Measurements from ENCODE around the gene SENP3.
A peak's percentile ranks its signal among the peaks of the same experiment; 100 is the strongest.

SENP3 gene

DNA sequence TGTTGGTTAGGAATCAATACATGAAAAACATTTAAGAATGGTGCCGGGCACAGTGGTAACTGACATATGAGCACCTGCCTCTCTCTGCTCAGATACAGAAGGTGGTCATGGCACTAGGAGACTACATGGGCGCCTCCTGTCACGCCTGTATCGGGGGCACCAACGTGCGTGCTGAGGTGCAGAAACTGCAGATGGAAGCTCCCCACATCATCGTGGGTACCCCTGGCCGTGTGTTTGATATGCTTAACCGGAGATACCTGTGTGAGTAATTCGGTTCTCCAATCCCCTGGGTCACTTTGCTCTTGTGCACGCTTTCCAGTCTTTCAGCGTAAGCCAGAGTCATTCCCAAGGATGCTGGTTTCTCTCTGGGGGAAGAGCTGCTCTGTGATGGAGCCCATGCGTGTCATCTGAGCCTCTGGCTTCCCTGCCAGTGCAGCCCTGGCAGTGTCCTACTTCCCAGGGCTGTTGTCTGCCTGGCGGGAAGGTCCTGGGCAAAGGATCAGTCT lies 14.8 kb downstream of the SENP3 start:
- DNase-seq (ENCODE audit: low read depth, low spot score) = no peak

DNA sequence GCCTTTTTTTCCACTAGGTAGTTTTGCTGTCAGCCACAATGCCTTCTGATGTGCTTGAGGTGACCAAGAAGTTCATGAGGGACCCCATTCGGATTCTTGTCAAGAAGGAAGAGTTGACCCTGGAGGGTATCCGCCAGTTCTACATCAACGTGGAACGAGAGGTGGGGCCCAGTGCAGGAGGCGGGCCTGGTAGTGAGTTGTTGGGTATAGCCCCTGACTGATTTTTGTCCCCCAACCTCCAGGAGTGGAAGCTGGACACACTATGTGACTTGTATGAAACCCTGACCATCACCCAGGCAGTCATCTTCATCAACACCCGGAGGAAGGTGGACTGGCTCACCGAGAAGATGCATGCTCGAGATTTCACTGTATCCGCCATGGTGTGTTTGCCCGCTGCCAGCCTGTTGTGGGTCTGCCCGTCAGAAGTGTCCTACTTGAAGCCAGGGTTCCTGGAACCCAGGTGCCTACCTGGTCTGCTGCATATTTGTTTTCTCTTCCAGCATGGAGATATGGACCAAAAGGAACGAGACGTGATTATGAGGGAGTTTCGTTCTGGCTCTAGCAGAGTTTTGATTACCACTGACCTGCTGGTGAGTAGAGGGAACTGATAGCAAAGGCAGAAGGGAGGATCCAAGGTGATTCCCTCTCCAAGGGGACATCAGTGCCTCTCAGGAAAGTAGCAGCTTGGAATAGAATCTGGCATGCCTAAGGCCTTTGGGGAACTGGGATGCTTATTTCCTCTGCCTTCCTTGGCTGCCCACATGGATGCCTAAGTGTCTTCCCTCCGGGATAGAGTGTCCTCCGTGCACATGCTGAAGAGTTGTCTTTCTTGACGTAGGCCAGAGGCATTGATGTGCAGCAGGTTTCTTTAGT lies 15.8 kb downstream of the SENP3 start:
- no peak for DNase-seq (ENCODE audit: low read depth, low spot score)

DNA sequence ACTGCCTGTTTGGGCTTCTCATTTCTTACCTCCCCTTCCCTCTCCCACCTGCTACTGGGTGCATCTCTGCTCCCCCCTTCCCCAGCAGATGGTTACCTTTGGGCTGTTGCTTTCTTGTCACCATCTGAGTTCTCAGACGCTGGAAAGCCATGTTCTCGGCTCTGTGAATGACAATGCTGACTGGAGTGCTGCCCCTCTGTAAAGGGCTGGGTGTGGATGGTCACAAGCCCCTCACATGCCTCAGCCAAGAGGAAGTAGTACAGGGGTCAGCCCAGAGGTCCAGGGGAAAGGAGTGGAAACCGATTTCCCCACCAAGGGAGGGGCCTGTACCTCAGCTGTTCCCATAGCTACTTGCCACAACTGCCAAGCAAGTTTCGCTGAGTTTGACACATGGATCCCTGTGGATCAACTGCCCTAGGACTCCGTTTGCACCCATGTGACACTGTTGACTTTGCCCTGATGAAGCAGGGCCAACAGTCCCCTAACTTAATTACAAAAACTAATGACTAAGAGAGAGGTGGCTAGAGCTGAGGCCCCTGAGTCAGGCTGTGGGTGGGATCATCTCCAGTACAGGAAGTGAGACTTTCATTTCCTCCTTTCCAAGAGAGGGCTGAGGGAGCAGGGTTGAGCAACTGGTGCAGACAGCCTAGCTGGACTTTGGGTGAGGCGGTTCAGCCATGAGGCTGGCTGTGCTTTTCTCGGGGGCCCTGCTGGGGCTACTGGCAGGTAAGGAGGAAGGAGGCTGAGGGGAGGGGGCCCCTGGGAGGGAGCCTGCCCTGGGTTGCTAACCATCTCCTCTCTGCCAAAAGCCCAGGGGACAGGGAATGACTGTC lies 17.5 kb downstream of the SENP3 start, which contains the start of gene CD68:
CD68 (plus strand) TSS at position 638 of the 833 bp plus-strand sequence; CDS start at position 678, 40 bp downstream.
- DNase-seq (ENCODE audit: low read depth, low spot score) = no peak

DNA sequence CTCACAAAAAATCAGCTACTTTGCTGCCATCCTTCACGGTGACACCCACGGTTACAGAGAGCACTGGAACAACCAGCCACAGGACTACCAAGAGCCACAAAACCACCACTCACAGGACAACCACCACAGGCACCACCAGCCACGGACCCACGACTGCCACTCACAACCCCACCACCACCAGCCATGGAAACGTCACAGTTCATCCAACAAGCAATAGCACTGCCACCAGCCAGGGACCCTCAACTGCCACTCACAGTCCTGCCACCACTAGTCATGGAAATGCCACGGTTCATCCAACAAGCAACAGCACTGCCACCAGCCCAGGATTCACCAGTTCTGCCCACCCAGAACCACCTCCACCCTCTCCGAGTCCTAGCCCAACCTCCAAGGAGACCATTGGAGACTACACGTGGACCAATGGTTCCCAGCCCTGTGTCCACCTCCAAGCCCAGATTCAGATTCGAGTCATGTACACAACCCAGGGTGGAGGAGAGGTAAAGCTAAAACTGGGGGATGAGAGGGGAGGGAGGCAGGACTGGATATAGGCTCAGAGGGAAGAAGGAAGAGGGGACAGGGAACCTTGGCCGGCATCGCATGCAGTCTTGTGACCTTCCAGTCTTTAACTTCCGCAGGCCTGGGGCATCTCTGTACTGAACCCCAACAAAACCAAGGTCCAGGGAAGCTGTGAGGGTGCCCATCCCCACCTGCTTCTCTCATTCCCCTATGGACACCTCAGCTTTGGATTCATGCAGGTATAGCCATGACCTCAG lies 18.3 kb downstream of the SENP3 start:
- DNase-seq (ENCODE audit: low read depth, low spot score) = no peak

DNA sequence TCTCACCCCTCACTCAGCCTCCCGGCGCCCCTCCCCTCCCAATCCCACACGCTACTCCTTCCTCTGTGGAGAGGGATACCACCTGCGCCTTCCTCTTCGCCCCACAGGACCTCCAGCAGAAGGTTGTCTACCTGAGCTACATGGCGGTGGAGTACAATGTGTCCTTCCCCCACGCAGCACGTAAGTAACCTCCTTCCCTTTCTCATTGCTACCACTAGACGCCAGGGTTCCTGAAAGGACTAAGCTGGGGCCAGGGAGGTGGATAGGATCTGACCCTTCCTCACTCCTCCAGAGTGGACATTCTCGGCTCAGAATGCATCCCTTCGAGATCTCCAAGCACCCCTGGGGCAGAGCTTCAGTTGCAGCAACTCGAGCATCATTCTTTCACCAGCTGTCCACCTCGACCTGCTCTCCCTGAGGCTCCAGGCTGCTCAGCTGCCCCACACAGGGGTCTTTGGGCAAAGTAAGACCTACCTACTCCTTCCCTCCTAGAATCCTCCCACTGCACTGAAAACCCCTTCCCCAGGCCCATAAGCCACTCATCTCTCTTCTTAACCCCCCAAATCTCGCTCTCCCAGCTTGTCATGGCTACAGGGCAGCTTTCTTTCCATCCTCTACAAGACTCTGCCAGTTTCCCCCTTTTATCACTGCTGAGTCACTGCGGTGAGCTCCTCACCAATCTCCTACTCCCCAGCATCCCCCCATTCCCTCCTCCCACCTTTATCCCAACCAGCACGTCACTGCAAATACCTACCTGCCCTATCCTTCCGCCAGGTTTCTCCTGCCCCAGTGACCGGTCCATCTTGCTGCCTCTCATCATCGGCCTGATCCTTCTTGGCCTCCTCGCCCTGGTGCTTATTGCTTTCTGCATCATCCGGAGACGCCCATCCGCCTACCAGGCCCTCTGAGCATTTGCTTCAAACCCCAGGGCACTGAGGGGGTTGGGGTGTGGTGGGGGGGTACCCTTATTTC lies 19.2 kb downstream of the SENP3 start:
- DNase-seq (ENCODE audit: low read depth, low spot score) = no peak

DNA sequence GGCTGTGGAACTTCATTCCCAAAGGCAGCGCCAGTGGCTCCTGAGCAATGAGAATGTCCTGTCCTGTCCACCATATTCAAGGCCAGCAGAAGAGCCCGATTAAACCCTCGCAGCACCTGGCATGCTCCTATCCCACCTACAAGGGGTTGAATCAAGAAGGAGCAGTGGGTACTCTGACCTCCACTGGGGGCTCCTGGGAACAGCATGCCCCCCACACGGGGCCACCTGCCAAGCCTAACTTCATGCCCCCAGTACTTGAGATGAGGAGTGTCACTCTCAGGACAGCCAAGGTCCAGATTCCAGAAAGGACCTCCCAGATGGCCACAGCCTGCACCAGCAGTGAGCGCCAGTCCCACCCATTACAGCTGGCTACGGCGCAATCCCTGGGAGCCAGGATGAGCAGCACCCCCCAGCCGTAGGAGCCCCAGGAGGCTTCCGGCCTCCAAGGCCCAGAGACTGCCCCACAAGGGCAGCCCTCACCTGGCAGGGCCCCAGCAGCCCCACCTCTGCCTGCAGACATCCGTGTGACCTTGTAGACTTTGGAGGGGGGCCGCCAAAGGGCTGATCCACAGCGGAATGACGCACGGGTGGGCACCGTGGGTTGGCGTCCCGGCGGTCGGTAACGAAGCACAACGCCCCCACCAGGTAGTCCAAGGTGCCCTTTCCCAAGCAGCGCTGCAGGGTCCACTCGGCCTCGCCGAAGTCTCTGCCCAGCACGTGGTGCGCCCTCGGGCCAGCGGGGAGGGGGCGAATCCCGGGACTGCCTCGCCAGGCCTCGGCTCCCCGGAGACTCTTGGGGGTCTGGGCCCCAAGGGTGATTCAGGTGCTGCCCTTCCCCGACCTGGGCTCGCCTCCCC lies 20.9 kb downstream of the SENP3 start:
- no peak for DNase-seq (ENCODE audit: low read depth, low spot score)

DNA sequence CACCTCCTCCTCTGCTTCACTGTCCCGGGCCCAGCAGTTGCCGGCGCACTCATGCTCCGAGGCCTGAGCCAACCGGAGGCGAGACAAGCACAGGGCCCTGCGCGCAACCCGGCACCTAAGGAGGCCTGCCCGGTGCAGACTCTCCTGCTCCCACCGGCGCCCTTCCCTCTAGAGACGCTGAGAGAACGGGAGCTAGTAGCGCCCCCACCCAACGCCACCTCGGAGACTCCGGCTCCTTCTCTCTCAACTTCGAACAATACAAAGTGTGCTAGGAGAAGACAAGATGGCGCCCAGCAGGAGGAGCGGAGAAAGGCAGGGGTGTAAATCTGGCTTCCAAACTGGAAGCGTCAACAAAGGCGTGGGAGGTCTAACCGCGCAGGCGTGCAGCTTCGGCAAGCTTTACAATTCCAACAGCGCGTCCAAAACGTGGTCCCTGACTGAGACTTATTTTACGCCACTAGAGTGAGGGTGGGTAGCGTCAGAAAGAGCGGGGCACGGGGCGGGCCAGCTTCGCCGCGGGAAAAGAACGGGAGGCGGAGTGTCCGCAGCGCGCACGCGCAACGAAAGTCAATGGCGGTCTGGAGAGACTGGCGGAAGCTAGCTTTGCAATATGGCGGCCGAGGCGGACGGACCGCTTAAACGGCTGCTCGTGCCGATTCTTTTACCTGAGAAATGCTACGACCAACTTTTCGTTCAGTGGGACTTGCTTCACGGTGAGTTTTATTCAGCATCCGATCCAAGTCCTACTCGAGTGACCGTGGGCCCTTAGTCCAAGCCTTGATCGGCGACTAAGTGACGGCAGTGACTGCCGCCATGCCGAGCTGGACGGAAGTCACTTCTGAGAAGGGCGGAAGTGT lies 21.8 kb downstream of the SENP3 start, which contains the start of gene MPDU1:
MPDU1 (plus strand) TSS at position 600 of the 857 bp plus-strand sequence; CDS start at position 611, 11 bp downstream.
- peak; percentile 87 for DNase-seq (ENCODE audit: low read depth, low spot score)

DNA sequence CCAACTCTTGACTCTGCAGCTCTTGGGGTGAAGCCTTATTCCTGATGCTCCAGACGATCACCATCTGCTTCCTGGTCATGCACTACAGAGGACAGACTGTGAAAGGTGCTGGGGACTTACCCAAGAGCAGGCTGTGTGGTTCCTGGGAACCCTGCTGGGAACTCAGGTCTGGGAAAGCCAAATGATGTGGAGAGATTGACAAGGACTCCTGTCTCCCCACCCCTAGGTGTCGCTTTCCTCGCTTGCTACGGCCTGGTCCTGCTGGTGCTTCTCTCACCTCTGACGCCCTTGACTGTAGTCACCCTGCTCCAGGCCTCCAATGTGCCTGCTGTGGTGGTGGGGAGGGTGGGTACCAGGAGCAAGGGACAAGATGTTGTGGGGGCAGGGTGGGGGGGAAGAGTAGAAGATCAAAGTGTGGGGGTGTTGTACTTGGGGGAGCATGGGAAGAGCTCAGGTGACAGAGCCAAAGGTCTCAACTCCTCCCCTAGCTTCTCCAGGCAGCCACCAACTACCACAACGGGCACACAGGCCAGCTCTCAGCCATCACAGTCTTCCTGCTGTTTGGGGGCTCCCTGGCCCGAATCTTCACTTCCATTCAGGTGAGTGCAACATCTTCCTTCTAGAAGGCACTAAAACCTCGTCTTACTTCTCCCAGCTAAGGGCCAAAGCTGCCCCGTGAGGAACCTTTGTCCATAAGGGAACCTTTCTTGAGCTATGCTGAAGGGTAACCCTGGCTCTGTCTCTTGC lies 25.1 kb downstream of the SENP3 start:
- no peak for DNase-seq (ENCODE audit: low read depth, low spot score)

DNA sequence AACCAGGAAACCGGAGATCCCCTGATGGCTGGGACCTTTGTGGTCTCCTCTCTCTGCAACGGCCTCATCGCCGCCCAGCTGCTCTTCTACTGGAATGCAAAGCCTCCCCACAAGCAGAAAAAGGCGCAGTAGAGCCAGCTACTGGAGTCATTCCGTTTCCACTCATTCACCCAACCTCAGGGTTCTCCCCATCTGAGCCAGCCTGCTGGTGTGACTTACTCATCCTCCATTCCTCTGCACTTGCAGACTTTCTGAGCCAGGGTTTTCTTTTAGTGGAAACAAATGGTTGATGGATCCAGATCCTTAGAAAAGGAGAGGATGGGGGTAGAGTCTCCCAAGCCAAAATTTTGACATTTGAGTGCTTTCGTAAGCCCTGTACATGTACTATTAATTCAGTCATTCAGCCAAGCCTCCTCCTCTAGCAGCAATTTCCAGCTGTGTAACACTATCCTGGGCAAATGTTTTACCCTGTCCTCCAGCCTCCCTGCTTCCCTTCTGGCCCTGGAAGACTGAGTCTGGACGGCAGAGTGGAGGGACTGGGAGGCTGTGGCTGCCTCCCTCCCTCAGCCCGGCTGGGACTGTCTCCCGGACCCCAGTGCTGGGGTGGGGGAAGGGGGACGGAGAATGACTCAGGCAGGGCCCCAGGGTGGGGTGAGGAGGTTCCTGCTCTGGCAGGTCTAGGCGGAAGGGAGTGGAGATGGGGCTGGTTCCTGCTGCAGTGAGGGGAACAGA lies 25.9 kb downstream of the SENP3 start:
- DNase-seq (ENCODE audit: low read depth, low spot score) = no peak

DNA sequence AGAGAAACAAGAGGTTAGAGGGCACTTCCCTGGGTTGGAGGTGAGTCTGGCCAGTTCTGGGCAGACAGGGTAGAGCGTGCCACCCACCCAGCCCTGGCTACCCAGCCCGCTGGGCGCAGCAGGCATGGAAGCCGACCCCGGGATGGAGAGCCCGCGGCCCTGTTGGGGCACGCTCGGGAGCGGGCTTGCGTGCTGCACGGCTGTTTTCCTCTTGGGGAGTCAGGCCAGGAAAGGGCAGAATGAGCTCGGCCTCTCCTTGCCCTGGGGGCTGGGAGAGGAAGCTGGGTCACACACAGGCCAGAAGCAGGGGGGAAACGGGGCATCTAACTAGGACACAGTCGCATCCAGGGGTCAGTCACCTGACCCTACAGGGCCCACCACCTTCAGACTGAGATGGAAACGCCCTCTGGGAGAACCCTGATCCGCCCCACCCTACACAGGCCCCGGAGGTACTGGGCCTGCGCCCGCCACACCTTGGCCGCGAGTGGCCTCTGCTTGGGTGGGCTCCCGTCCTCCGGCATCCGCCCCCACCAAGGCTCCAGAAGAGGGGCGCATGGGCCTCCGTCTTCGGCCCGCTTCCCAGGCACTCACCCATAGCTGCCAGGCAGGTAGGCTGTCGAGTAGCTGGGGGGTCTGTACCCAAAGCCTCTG lies 27.0 kb downstream of the SENP3 start:
- no peak for DNase-seq (ENCODE audit: low read depth, low spot score)

DNA sequence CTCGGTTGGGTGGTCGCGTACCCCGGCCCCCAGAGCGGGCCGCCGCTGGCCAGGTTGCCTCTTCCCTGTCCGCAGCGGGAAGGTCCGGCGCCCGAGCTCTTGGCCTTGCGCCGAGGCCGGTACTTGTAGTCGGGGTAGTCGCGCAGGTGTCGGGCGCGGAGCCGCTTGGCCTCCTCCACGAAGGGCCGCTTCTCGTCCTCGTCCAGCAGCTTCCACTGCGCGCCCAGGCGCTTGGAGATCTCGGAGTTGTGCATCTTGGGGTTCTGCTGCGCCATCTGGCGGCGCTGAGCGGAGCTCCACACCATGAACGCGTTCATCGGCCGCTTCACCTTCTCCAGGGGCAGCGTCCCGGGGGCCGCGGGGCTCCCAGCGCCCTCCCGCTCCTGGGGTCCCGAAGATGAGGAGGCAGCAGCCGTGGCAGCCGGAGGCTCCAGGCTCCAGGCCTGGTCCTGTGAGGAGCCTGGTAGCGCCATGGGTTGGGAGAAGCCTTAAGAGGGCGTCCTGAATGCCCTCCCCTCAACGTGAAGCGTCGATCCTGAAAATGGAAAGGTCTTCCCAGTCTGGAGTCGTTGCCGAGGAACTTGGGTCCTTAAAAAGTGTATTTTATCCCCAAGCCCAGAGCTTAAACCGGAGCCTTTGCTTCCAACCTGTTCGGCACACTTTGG lies 27.6 kb downstream of the SENP3 start:
- DNase-seq (ENCODE audit: low read depth, low spot score) = no peak

DNA sequence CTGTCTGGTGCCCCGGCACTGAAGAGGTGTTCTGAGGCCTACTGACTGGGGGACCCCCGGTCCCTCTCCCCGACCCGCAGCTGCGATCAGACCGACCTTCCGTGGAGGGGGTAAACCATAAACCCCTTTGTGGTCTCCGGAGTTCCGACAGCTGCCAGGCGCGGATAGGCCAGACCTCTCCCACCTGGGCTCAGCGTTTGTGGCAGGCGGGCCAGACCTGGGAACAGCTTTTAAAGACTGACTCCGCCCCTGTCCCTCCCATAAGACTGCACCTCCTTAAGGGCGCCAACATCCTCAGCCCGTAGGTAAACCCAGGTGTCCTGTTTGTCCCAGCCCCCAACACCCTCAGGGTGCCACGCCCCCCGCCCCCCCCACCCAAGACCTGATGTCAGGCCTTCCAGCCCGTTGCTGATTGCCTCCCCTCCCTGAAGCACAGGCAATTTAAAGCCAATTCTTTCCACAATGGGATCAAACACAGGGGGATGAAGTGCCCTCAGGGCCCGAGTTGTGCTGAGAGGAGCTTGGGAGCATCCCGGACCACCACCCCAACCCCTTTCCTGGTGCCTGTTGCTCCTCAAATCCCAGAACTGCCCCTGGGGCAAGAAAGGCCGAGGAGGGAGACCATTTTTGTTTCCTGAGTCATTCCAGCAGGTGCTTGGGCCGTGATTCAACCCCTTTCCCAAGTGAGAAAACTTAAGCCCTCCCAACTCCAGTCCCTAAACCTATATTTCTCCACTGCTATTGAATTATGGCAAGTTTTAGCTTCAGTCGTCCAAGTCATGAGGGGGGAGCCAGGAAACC lies 28.4 kb downstream of the SENP3 start, which contains the start of gene SOX15:
SOX15 (minus strand) TSS at position 204 of the 801 bp plus-strand sequence. CDS start 418 bp downstream, outside the sequence.
- no peak for DNase-seq (ENCODE audit: low read depth, low spot score)

DNA sequence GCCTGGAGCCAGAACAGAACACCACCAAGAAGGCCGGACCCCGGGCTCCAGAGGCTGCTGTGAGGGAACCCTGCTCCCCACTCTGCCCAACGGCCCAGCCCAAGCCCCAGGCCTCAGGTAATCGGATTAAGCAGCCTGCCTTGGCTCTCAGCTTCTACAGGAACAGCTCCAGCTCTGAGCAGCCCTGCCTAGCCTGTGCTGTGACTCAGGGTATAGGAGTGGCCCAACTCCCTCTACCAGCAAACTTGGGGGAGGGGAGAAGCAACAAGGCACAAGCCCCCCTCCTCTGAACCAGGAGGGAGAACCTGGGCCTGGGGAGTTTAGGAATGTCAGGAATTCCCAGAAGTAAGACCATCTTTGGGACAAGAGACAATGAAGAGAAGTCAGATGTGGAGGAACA lies 29.0 kb downstream of the SENP3 start:
- DNase-seq (ENCODE audit: low read depth, low spot score) = no peak

DNA sequence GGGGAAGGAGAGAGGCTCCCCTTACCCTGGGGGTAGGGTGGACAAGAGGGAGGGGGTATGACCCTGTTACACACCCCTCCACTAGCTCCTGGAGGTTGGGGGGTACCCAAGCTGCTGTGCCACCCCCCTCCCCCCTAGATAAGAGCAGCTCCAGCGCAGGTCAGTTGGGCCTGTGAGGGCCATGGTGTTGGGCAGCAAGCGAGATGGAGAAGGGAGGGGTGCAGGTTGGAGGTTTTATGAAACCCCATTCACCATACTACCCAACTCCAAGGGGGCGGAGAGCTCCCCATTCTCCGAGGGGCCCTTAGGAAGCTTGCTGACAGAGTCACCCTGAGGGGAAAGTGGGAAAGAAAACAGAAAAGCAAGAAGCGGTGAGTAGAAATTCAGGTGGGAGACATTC lies 29.9 kb downstream of the SENP3 start:
- no peak for DNase-seq (ENCODE audit: low read depth, low spot score)

All from activated CD4-positive, CD25-positive, alpha-beta regulatory T cell treated with anti-CD3 and anti-CD28 coated beads, Interleukin-2, amount 50 U/mL, for 16 hours (primary cell).